K562 (cell line): ENCODE measurements around the gene SH3PXD2B. TPM values are rescaled to one million over a fixed set of nuclear protein-coding genes. Genes with fewer than 3 reads are reported as not detected.

Source experiments
- ATAC-seq: fragments of 200-7000 bp; cut with Tn5 transposase; 3 replicates; pipeline ENCODE4 v1.9.1; 2020; ENCODE audit warnings: moderate library complexity
- BruUV-seq: library from RNA; stranded (reverse); fragments of 400-500 nt; replicated peaks from 2 replicates; lab custom pipeline; 2021; lab: Mats Ljungman, UMichigan
- CTCF ChIA-PET: fragments of 300-600 bp; formaldehyde crosslinking; extraction: SDS; loops from one replicate; lab custom pipeline; 2021; ENCODE audit warnings: low intra/inter-chr PET ratio; lab: Yijun Ruan, JAX
- POLR2A ChIA-PET: fragments of 300-600, 350-650 bp; sonication (Branson Sonifier 250); formaldehyde crosslinking; extraction: SDS; loops from one replicate; lab custom pipeline; 2021; ENCODE audit warnings: antibody characterized with exemption, inconsistent platforms; lab: Yijun Ruan, JAX
- DNase-seq, 4 experiments: peaks; one replicate each; pipeline versions ENCODE4 v3.0.0 to v3.0.0-alpha.2; 2011 to 2018; ENCODE audit warnings: low spot score in 3 of 4, mixed read lengths in 3 of 4; ENCODE audit errors: extremely low read depth in 1 of 4
- FAIRE-seq: peaks from 2 replicates; lab custom pipeline; 2011; peaks lifted over from hg19 to GRCh38; lab: Jason Lieb, UNC
- H2AFZ ChIP-seq: 2 replicates; pipeline ENCODE4 v1.6.0; 2011; ENCODE audit warnings: low read depth, low read length, control low read depth, inconsistent platforms
- H3K27ac ChIP-seq: fragments of 200-600 bp; 3 replicates; pipeline ENCODE4 v1.8.0; 2011; ENCODE audit warnings: low read depth, mild to moderate bottlenecking, control low read depth, inconsistent platforms, low read length, moderate library complexity, mixed read lengths; ENCODE audit errors: extremely low read depth
- H3K27me3 ChIP-seq, 2 experiments: fragments of 300-600 bp in 1 of 2; 2 replicates in 1 of 2; 3 replicates in 1 of 2; pipeline versions ENCODE4 v1.6.0 to v1.8.0; 2011; ENCODE audit warnings: inconsistent platforms in 2 of 2, low read length in 2 of 2, mild to moderate bottlenecking in 1 of 2, mixed read lengths in 1 of 2, moderate library complexity in 1 of 2; ENCODE audit not compliant: control insufficient read depth in 2 of 2, insufficient read depth in 2 of 2
- H3K36me3 ChIP-seq: fragments of 300-600 bp; 3 replicates; pipeline ENCODE4 v1.8.0; 2011; ENCODE audit warnings: mild to moderate bottlenecking, low read length, inconsistent platforms; ENCODE audit not compliant: control insufficient read depth, insufficient read depth
- H3K4me1 ChIP-seq, 2 experiments: fragments of 200-600 bp in 1 of 2; replicated peaks in 1 of 2; 2 replicates in 1 of 2; 3 replicates in 1 of 2; pipeline versions ENCODE4 v1.5.1 to v1.8.0; 2011; ENCODE audit warnings: inconsistent platforms in 2 of 2, low read length in 2 of 2, mild to moderate bottlenecking in 1 of 2, mixed read lengths in 1 of 2, moderate library complexity in 1 of 2; ENCODE audit not compliant: control insufficient read depth in 2 of 2, insufficient read depth in 2 of 2
- H3K4me2 ChIP-seq: 2 replicates; pipeline ENCODE4 v1.6.1; 2011; ENCODE audit warnings: low read length, control low read depth, inconsistent platforms, mixed read lengths; ENCODE audit not compliant: insufficient read depth
- H3K4me3 ChIP-seq: fragments of 200-600 bp; sonication (generic), shearing (Covaris generic); 2 replicates; pipeline ENCODE4 v1.5.1; 2016; ENCODE audit warnings: control low read depth, inconsistent platforms
- H3K79me2 ChIP-seq: fragments of 200-600 bp; 3 replicates; pipeline ENCODE4 v1.8.0; 2011; ENCODE audit warnings: low read length, inconsistent platforms; ENCODE audit not compliant: control insufficient read depth, insufficient read depth
- H3K9ac ChIP-seq, 2 experiments: 2 replicates each; pipeline versions ENCODE4 v1.6.0 to v1.6.1; 2011; ENCODE audit warnings: low read depth in 2 of 2, low read length in 2 of 2, control low read depth in 1 of 2, inconsistent platforms in 1 of 2, mild to moderate bottlenecking in 1 of 2, mixed read lengths in 1 of 2; ENCODE audit not compliant: insufficient read depth in 1 of 2
- H3K9me1 ChIP-seq: one replicate; pipeline ENCODE4 v1.6.0; 2011; ENCODE audit warnings: inconsistent platforms, mild to moderate bottlenecking, low read length, moderate library complexity; ENCODE audit not compliant: control insufficient read depth, insufficient read depth
- H3K9me3 ChIP-seq: replicated peaks from 2 replicates; pipeline ENCODE4 v1.5.1; 2011; ENCODE audit warnings: low read depth, low read length, inconsistent platforms; ENCODE audit not compliant: control insufficient read depth, insufficient read depth
- H4K20me1 ChIP-seq: replicated peaks from 2 replicates; pipeline ENCODE4 v1.6.1; 2011; ENCODE audit warnings: low read length, inconsistent platforms, mixed read lengths; ENCODE audit not compliant: control insufficient read depth, insufficient read depth
- BACH1 ChIP-seq: fragments of 200-800 bp; sonication (Bioruptor generic); IDR thresholded peaks from 2 replicates; pipeline ENCODE4 v1.6.1; 2016; ENCODE audit warnings: missing genetic modification characterization, missing compliant biosample characterization
- CHCHD3 ChIP-seq: fragments of 250-450 bp; sonication (Bioruptor Pico); IDR thresholded peaks from 2 replicates; pipeline ENCODE4 v2.1.2; 2022; ENCODE audit warnings: mild to moderate bottlenecking
- DPF2 ChIP-seq: fragments of 450-650 bp; IDR thresholded peaks from 2 replicates; pipeline ENCODE4 v1.6.1; 2016
- GTF2A2 ChIP-seq: IDR thresholded peaks from 2 replicates; pipeline ENCODE4 v1.6.1; 2016; ENCODE audit warnings: mild to moderate bottlenecking, missing genetic modification characterization, missing compliant biosample characterization
- HDAC3 ChIP-seq: fragments of 450-650 bp; IDR thresholded peaks from 2 replicates; pipeline ENCODE4 v1.6.1; 2018; ENCODE audit warnings: borderline replicate concordance, mild to moderate bottlenecking, moderate library complexity; ENCODE audit not compliant: partially characterized antibody
- HDGF ChIP-seq: fragments of 450-650 bp; IDR thresholded peaks from 2 replicates; pipeline ENCODE4 v1.6.1; 2016
- HOMEZ ChIP-seq: fragments of 250-450 bp; sonication (Bioruptor Pico); IDR thresholded peaks from 2 replicates; pipeline ENCODE4 v1.4.0; 2020; ENCODE audit warnings: mild to moderate bottlenecking, moderate library complexity
- MED1 ChIP-seq: sonication (generic); formaldehyde crosslinking; IDR thresholded peaks from 2 replicates; pipeline ENCODE4 v1.8.1; 2023; ENCODE audit warnings: missing genetic modification reagents, borderline replicate concordance
- MTA1 ChIP-seq: fragments of 450-650 bp; IDR thresholded peaks from 2 replicates; pipeline ENCODE4 v1.6.1; 2017; ENCODE audit warnings: borderline replicate concordance
- MTA2 ChIP-seq: fragments of 450-650 bp; IDR thresholded peaks from 2 replicates; pipeline ENCODE4 v1.6.1; 2016; ENCODE audit warnings: low read depth
- MYNN ChIP-seq, 2 experiments: sonication (generic); formaldehyde crosslinking in 1 of 2; IDR thresholded peaks; 2 replicates each; pipeline versions ENCODE4 v1.5.0 to v1.6.1; 2016 to 2020; ENCODE audit warnings: antibody characterized with exemption in 1 of 2, missing genetic modification reagents in 1 of 2
- POLR2AphosphoS2 ChIP-seq: IDR thresholded peaks from 2 replicates; pipeline ENCODE4 v1.6.1; 2012; ENCODE audit warnings: low read length, improper control_type of control experiment
- POLR2B ChIP-seq: fragments of 450-650 bp; IDR thresholded peaks from 2 replicates; pipeline ENCODE4 v1.6.1; 2018; ENCODE audit warnings: low read depth; ENCODE audit not compliant: partially characterized antibody
- PYGO2 ChIP-seq: fragments of 450-650 bp; IDR thresholded peaks from 2 replicates; pipeline ENCODE4 v1.6.1; 2016; ENCODE audit warnings: mild to moderate bottlenecking, missing genetic modification characterization, moderate library complexity, missing compliant biosample characterization
- TCF7 ChIP-seq: sonication (generic); IDR thresholded peaks from 2 replicates; pipeline ENCODE4 v1.6.1; 2016; ENCODE audit warnings: antibody characterized with exemption, borderline replicate concordance
- ZNF174 ChIP-seq: fragments of 250-450 bp; sonication (Bioruptor Pico); IDR thresholded peaks from 2 replicates; pipeline ENCODE4 v1.4.0; 2020; ENCODE audit warnings: mild to moderate bottlenecking
- ZNF217 ChIP-seq: sonication (generic); formaldehyde crosslinking; IDR thresholded peaks from 2 replicates; pipeline ENCODE4 v1.8.0; 2022; ENCODE audit warnings: mild to moderate bottlenecking, missing genetic modification reagents
- ZNF280B ChIP-seq: fragments of 250-450 bp; sonication (Bioruptor Pico); IDR thresholded peaks from 2 replicates; pipeline ENCODE4 v1.5.1; 2021; ENCODE audit warnings: mild to moderate bottlenecking
- WGBS: fragments of 100-300 bp; shearing (Covaris generic); methylation state at CpG from one replicate; pipeline ENCODE4 v1.1.6; 2016; ENCODE audit warnings: low coverage, mixed read lengths; ENCODE audit not compliant: insufficient coverage; ENCODE audit errors: missing lambda C conversion rate; 5-methylcytosine and 5-hydroxymethylcytosine counted together
- in situ Hi-C: fragments of 300-500 bp; cut with MboI; formaldehyde crosslinking; loops from 4 replicates; pipeline ENCODE4 v1.15.0; 2018; ENCODE audit warnings: inconsistent platforms, mixed read lengths
- intact Hi-C: fragments of 100-400 bp; cut with micrococcal nuclease; formaldehyde crosslinking; loops from 2 replicates; pipeline ENCODE4 v1.14.2; 2022
- polyA plus RNA-seq, 8 experiments: library from polyadenylated mRNA; depleted of rRNA in 4 of 8; stranded (reverse) in 5 of 8; unstranded in 3 of 8; fragments of >200 nt; fragmentation: Nextera tagmentation in 2 of 8; fragmentation: Illumina TruSeq in 1 of 8; extraction: Ambion mirVana in 2 of 8; extraction: Trizol in 1 of 8; gene quantifications; 2 replicates each; pipeline versions ENCODE4 v1.2.1 to v1.2.3, GENCODE V29; 2011 to 2014; ENCODE audit warnings: inconsistent platforms in 1 of 8, missing spikeins in 1 of 8
- total RNA-seq, 7 experiments: library from RNA; depleted of rRNA in 6 of 7; stranded (reverse); fragments of >200 nt in 6 of 7; fragmentation: Illumina TruSeq in 2 of 7; extraction: Trizol in 2 of 7; gene quantifications; 2 replicates each; pipeline versions ENCODE4 v1.2.1 to v1.2.3, GENCODE V29; 2011 to 2021; ENCODE audit warnings: low replicate concordance in 1 of 7
- TF ChIP-seq, protein P1 (sequence below): sonication (generic); formaldehyde crosslinking; IDR thresholded peaks from 2 replicates; pipeline ENCODE4 v1.5.0; 2020; ENCODE audit warnings: missing genetic modification reagents
- TF ChIP-seq, protein P2 (sequence below): sonication (generic); formaldehyde crosslinking; IDR thresholded peaks from 2 replicates; pipeline ENCODE4 v1.8.1; 2023; ENCODE audit warnings: mild to moderate bottlenecking, missing genetic modification reagents

SH3PXD2B gene
- total and polyA plus RNA-seq, 9 of the 15 experiments (the other 6 are each of a cell fraction or from before 2014, with no cell fraction given) = 0.04 to 0.66 (median 0.19) TPM

- ChIA-PET CTCF (no interaction called here), POLR2A (interaction anchor here (1.0 kb wide), 1 partner anchor 132 kb away, joined by 4 read pairs; no protein-coding TSS in a partner anchor)
- Histone ChIP-seq H3K4me1 (no peaks in the 10 kb centered on the region), H3K79me2 (no peaks in the 10 kb centered on the region), H3K9me3 (no peaks in the 10 kb centered on the region), H4K20me1 (no peaks in the 10 kb centered on the region)
- no peak for DNase-seq
- no TSS peak for BruUV-seq
- WGBS = 5% methylated on average over 4 of the region's 4 CpGs
- TF ChIP-seq, protein P1, sequence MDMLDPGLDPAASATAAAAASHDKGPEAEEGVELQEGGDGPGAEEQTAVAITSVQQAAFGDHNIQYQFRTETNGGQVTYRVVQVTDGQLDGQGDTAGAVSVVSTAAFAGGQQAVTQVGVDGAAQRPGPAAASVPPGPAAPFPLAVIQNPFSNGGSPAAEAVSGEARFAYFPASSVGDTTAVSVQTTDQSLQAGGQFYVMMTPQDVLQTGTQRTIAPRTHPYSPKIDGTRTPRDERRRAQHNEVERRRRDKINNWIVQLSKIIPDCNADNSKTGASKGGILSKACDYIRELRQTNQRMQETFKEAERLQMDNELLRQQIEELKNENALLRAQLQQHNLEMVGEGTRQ (CRISPR knock-in tag) = no peak
- TF ChIP-seq CHCHD3 (no peak), TCF7 (no peak), POLR2B (no peak), MYNN (IDR thresholded peaks at IDR 0.05) (no peak), MYNN (CRISPR knock-in tag; IDR thresholded peaks at IDR 0.05) (no peak), MTA1 (no peak), ZNF174 (no peak), DPF2 (no peak), BACH1 (no peak), MTA2 (no peak), ZNF280B (no peak), ZNF217 (CRISPR knock-in tag) (no peak), HOMEZ (CRISPR knock-in tag) (no peak), POLR2AphosphoS2 (no peak), HDAC3 (no peak), GTF2A2 (tag) (no peak), MED1 (CRISPR knock-in tag) (no peak), HDGF (no peak), PYGO2 (tag) (no peak)
- TF ChIP-seq, protein P2, sequence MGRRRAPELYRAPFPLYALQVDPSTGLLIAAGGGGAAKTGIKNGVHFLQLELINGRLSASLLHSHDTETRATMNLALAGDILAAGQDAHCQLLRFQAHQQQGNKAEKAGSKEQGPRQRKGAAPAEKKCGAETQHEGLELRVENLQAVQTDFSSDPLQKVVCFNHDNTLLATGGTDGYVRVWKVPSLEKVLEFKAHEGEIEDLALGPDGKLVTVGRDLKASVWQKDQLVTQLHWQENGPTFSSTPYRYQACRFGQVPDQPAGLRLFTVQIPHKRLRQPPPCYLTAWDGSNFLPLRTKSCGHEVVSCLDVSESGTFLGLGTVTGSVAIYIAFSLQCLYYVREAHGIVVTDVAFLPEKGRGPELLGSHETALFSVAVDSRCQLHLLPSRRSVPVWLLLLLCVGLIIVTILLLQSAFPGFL = no peak
- TF ChIP-seq, all 486 proteins: peak for 0
- in situ Hi-C loops = no loop called here
- intact Hi-C loops = no loop called here
- Histone ChIP-seq H3K27me3 (peaks cover 2 to 10% of the 10 kb centered on the region in 2 experiments; a peak in 3 of 5 replicates), H3K9me1 (no peaks in the 10 kb centered on the region), H3K4me2 (no peak overlapping the region), H2AFZ (no peak overlapping the region), H3K4me3 (no peak overlapping the region), H3K9ac (no peak overlapping the region), H3K36me3 (no peaks in the 10 kb centered on the region), H3K27ac (no peak overlapping the region)
- ATAC-seq (no peak), FAIRE-seq (no peak)
These were observed 142.7 kb downstream of the SH3PXD2B start for GRCh38 chr5:172311605-172312004.
